HG02642 (cell line): ENCODE measurements around the gene PHC2.

Experiments used
- ATAC-seq: cut with Tn5 transposase; IDR thresholded peaks from one replicate; pipeline ENCODE4 v1.9.1; 2021; ENCODE audit warnings: mild to moderate bottlenecking; ENCODE audit not compliant: unreplicated experiment, poor library complexity

The PHC2 gene

DNA sequence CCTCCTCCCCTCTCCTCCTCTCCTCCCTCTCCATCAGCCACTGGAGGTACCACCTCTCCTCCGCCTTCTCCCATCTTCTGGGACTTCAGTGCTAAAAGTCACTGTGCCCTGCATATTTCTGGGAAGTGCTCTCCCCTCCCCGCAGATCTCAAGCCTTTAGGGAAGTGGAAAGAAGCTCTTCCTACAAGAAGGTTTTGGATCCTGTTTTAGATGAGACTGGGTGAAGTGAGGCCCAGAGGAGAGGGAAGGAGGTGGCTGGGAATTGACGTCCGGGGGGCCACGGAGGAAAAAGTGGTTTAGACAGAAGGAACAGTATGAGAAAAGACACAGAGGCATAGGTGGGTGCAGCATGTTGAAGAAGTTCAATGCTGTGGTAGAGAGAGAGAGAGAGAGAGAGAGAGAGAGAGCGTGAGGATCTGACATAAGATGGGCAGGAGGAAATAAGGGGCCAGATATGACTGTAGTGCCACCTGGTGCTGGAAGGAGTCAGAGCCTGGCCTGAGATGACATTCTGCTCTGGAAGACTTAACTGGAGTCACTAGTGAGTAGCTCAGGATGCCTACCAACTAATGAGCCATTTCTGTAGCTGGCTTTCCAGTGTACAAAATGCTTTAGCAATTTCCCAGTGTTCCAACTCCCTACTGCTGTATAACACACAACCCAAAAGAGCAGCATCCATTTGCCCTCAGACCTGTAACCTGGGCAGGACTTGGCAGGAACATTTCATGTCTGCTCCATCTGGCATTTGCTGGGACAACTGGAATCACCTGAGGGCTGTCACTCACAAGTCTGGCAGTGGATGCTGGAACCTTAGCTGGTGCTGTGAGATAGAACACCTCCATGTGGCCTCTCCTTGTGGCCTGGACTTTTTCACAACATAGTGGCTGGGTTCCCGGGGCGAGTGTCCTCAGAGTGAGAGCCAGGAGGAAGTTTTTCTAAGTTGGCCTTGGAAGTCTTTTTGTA, 24.9 kb upstream of the PHC2 start:
- ATAC-seq, result peak; percentile 57

GRCh38 chr1:33454646-33455282, 23.9 kb upstream of the PHC2 start:
- ATAC-seq, result no peak

GRCh38 chr1:33446590-33446989, 15.7 kb upstream of the PHC2 start:
- ATAC-seq, result no peak

GRCh38 chr1:33445108-33445507, 14.2 kb upstream of the PHC2 start:
- no peak for ATAC-seq

GRCh38 chr1:33443705-33444180, 12.8 kb upstream of the PHC2 start:
- no peak for ATAC-seq

- no peak for ATAC-seq
Observed at GRCh38 chr1:33443080-33443704, 12.3 kb upstream of the PHC2 start.

GRCh38 chr1:33442141-33442540, 11.2 kb upstream of the PHC2 start:
- ATAC-seq, result no peak

GRCh38 chr1:33441088-33441745, 10.3 kb upstream of the PHC2 start:
- ATAC-seq, result no peak

DNA sequence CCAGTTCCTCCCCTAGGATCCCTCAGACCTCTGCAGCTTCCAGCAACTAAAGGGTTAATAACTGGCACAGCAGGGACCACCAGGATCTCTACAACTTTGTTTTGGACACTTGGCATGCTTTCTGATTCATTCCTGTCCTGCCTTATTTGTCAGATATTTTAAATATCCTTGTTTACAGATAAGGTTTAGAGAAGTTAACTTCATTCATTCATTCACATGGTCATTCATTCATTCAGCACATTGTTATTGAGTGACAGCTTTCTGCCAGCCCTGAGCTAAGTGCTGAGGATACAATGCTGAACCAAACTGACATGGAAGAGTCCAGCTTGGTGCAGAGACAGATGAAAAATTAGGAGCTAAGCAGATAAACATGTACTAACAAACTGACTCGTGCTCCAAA, 8.8 kb upstream of the PHC2 start:
- no peak for ATAC-seq

- no peak for ATAC-seq
Observed at GRCh38 chr1:33438364-33439160, 7.7 kb upstream of the PHC2 start.

DNA sequence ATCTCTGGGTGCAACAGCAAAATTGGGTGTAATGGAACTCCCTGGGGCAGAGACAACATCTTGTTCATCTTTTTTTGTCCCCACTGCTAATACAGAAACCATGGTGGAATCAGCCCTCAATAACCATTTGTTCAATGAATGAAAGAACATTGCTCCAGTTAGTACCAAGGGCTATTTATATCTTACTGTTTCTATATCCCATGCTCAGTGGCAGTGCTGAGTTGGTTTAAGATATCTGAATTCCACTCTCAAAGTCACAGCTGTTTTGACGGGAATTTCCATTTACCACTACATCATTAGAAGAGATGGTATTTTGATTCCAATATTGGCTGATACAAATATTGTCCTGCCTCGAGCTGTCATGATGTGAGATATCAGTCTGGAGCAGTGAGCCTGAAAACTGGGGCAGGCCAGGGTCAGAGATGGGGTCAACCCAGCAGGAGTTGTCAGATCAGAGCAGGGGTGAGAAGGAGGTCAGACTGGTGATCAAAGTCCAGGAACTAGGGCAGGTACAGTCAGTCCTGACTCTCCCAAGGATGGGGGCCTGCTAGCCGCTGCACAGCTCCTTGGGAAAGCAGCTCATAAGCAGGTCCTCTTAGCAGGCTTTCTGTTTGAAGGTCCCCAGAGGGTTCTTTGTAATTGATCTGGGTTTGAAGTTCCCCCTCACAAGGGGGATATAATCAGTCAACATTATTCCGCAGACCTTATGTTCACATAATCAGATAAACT, 5.8 kb upstream of the PHC2 start:
- ATAC-seq, result no peak

- ATAC-seq, result no peak
Observed at GRCh38 chr1:33435096-33435820, 4.4 kb upstream of the PHC2 start.

DNA sequence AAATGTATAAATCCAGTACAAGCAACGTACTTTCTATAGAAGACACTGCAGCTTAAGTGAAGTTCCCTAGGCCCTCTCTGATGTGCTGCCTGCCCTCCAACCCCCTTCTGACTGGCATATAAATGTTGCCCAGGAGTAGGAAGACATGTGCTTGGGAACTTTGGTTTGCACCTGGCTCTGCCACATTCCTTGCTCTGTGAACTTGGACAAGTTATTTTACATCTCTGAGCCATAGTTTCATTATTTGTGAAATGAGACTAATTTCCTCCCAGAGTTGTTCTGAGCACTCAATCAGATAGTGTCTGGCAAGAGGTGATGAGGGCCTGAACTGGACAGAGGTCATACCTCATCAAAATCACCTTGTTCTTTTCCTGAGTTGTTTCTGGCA, 3.5 kb upstream of the PHC2 start:
- ATAC-seq, result no peak

GRCh38 chr1:33433509-33434362, 2.8 kb upstream of the PHC2 start:
- no peak for ATAC-seq

DNA sequence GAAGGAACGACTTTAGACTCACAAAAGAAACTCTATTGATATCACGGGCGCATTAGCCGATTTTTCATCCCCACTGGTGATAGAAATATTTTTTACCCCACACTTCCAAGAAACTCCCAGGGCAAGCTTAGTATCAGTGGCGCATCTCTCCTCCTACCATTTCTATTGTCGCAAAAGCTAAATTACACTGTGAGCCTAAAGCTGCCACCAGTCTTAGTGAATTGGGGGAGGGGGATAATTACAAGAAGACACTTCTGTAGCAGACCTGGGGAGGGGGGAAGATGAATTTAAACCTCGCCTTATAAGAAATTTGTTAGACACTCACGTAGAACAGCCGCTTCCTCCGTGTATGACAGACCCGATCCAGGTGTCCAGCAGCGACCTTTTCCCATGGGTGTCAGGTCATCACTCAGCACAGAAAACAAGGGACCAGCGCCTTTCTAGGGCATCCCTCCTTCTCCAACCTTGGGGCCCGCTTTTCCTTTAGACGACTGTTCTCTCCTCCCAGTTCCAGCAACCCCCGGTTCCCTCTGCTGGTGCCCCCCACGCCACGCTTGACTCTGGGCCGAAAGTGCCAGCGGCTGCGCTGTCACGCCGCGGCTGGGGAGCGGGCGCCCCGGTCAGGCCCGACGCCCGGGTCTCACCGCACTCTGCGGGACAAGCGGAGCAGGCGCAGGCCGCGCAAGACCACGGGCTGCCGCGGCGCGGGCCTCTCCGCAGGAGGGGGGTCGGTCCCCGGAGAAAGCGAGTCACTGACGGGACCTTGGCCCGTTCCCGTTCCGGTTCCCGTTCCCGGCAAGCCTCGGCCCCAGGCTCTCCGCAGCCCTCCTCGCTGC, 821 bp downstream of the PHC2 start:
- no peak for ATAC-seq

DNA sequence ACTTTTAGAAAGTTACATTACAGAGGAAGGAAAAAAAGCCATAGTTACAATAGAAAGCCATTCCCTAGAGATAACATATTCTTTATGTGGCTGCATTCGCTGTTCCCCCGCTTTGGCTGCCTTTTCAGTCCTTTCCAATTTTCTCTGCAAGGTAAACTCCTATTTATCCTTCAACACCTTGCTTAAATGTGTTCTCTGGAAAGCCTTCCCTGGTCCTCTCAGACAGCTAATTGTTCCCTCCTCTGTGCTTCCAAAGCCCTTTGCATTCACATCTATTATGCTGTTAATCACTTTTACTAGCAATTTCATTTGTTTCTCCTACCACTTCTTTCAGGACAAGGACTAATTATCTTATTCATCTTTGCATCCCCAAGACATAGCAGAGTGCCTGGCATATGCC, 1.6 kb downstream of the PHC2 start:
- ATAC-seq, result no peak

GRCh38 chr1:33428661-33429060, 2.2 kb downstream of the PHC2 start:
- no peak for ATAC-seq
